GM12878 (cell line): ENCODE data around the gene TUBGCP3. TPM values are rescaled to one million over a fixed set of nuclear protein-coding genes. Genes with fewer than 3 reads are reported as not detected.

Source experiments
- ATAC-seq: fragments of 200-7000 bp; cut with Tn5 transposase; 3 replicates; pipeline ENCODE4 v1.9.1; 2020; ENCODE audit warnings: mild to moderate bottlenecking, moderate library complexity
- BruUV-seq: library from RNA; stranded (reverse); fragments of 400-500 nt; replicated peaks from 2 replicates; lab custom pipeline; 2021; lab: Mats Ljungman, UMichigan
- CTCF ChIA-PET: fragments of 300-600 bp; sonication (Branson Sonifier 250); formaldehyde crosslinking; extraction: SDS; loops from one replicate; lab custom pipeline; 2021; ENCODE audit warnings: inconsistent platforms; lab: Yijun Ruan, JAX
- POLR2A ChIA-PET: fragments of 350-600 bp; formaldehyde crosslinking; extraction: SDS; loops from one replicate; lab custom pipeline; 2021; ENCODE audit warnings: inconsistent platforms; lab: Charles Lee
- RAD21 ChIA-PET: fragments of 300-600 bp; sonication (Branson Sonifier 250); formaldehyde crosslinking; loops from one replicate; lab custom pipeline; 2023; ENCODE audit warnings: antibody characterized with exemption; ENCODE audit not compliant: unreplicated experiment; lab: Charles Lee
- SMC1A ChIA-PET: fragments of 300-600 bp; sonication (Branson Sonifier 250); formaldehyde crosslinking; loops from one replicate; lab custom pipeline; 2023; ENCODE audit not compliant: unreplicated experiment, uncharacterized antibody; lab: Charles Lee
- DNase-seq: peaks from one replicate; pipeline ENCODE4 v3.0.0-alpha.2; 2011; ENCODE audit warnings: low read depth, low spot score
- FAIRE-seq: peaks from 3 replicates; lab custom pipeline; 2011; peaks lifted over from hg19 to GRCh38; lab: Jason Lieb, UNC
- H2AFZ ChIP-seq: 2 replicates; pipeline ENCODE4 v1.6.0; 2011; ENCODE audit warnings: low read depth, low read length, control low read depth; ENCODE audit not compliant: control insufficient read depth
- H3K27ac ChIP-seq: 2 replicates; pipeline ENCODE4 v1.5.1; 2011; ENCODE audit warnings: control low read depth; ENCODE audit not compliant: control insufficient read depth, insufficient read depth
- H3K27me3 ChIP-seq, 2 experiments: replicated peaks in 1 of 2; 2 replicates each; pipeline versions ENCODE4 v1.6.0 to v1.6.1; 2011; ENCODE audit warnings: low read length in 1 of 2; ENCODE audit not compliant: control insufficient read depth in 2 of 2, insufficient read depth in 2 of 2
- H3K36me3 ChIP-seq, 2 experiments: 2 replicates each; pipeline ENCODE4 v1.5.1; 2011; ENCODE audit warnings: low read length in 1 of 2; ENCODE audit not compliant: control insufficient read depth in 2 of 2, insufficient read depth in 2 of 2
- H3K4me1 ChIP-seq: 2 replicates; pipeline ENCODE4 v1.6.1; 2011; ENCODE audit warnings: mild to moderate bottlenecking, low read length, moderate library complexity, mixed read lengths; ENCODE audit not compliant: control insufficient read depth, insufficient read depth
- H3K4me2 ChIP-seq: 2 replicates; pipeline ENCODE4 v1.6.0; 2011; ENCODE audit warnings: control low read depth; ENCODE audit not compliant: control insufficient read depth, insufficient read depth
- H3K4me3 ChIP-seq: fragments of 200-600 bp; sonication (generic); 2 replicates; pipeline ENCODE4 v1.5.1; 2016
- H3K79me2 ChIP-seq: 2 replicates; pipeline ENCODE4 v1.6.0; 2011; ENCODE audit warnings: low read length; ENCODE audit not compliant: control insufficient read depth, insufficient read depth
- H3K9ac ChIP-seq: 2 replicates; pipeline ENCODE4 v1.8.0; 2011; ENCODE audit warnings: low read length, control low read depth, mixed read lengths; ENCODE audit not compliant: control insufficient read depth, insufficient read depth
- H3K9me3 ChIP-seq: replicated peaks from 3 replicates; pipeline ENCODE4 v1.5.1; 2011; ENCODE audit warnings: mild to moderate bottlenecking, low read length; ENCODE audit not compliant: control insufficient read depth, insufficient read depth
- H4K20me1 ChIP-seq: 2 replicates; pipeline ENCODE4 v1.6.0; 2011; ENCODE audit not compliant: control insufficient read depth, insufficient read depth
- BACH1 ChIP-seq: fragments of 450-650 bp; IDR thresholded peaks from 2 replicates; pipeline ENCODE4 v1.6.1; 2017; ENCODE audit warnings: mild to moderate bottlenecking, borderline replicate concordance
- BCL3 ChIP-seq: IDR thresholded peaks from 2 replicates; pipeline ENCODE4 v1.6.1; 2011; ENCODE audit warnings: borderline replicate concordance, low read depth, mild to moderate bottlenecking, moderate library complexity, low read length; ENCODE audit not compliant: insufficient read depth, poor library complexity, severe bottlenecking
- CBX5 ChIP-seq: sonication (generic); IDR thresholded peaks from 2 replicates; pipeline ENCODE4 v1.6.1; 2016; ENCODE audit warnings: low read depth, moderate library complexity, mild to moderate bottlenecking, inconsistent platforms
- ELK1 ChIP-seq: IDR thresholded peaks from 2 replicates; pipeline ENCODE4 v1.6.1; 2012; ENCODE audit warnings: low read depth, low read length, improper control_type of control experiment
- HDGF ChIP-seq: fragments of 450-650 bp; IDR thresholded peaks from 2 replicates; pipeline ENCODE4 v1.6.1; 2016; ENCODE audit warnings: antibody characterized with exemption
- MEF2B ChIP-seq: fragments of 450-650 bp; IDR thresholded peaks from 2 replicates; pipeline ENCODE4 v1.6.1; 2018; ENCODE audit warnings: mild to moderate bottlenecking, moderate library complexity; ENCODE audit not compliant: partially characterized antibody, poor library complexity, severe bottlenecking
- PAX8 ChIP-seq: fragments of 450-650 bp; IDR thresholded peaks from 2 replicates; pipeline ENCODE4 v1.6.1; 2017; ENCODE audit warnings: mild to moderate bottlenecking, moderate library complexity
- RCOR1 ChIP-seq: conservative IDR thresholded peaks from 2 replicates; pipeline ENCODE4 v1.6.1; 2012; ENCODE audit warnings: low read depth, low read length, improper control_type of control experiment
- SIN3A ChIP-seq: IDR thresholded peaks from 2 replicates; pipeline ENCODE4 v1.6.1; 2012; ENCODE audit warnings: low read depth, low read length, improper control_type of control experiment
- SMC3 ChIP-seq: IDR thresholded peaks from 2 replicates; pipeline ENCODE4 v1.6.1; 2011; ENCODE audit warnings: low read length, improper control_type of control experiment, borderline replicate concordance
- STAT3 ChIP-seq: IDR thresholded peaks from 2 replicates; pipeline ENCODE4 v1.6.1; 2011; ENCODE audit warnings: low read depth, low read length, improper control_type of control experiment
- TCF3 ChIP-seq: IDR thresholded peaks from 2 replicates; pipeline ENCODE4 v1.6.1; 2012; ENCODE audit warnings: low read depth, mild to moderate bottlenecking, low read length, borderline replicate concordance; ENCODE audit not compliant: insufficient read depth
- USF1 ChIP-seq: IDR thresholded peaks from 2 replicates; pipeline ENCODE4 v1.6.1; 2011; ENCODE audit warnings: borderline replicate concordance, low read depth, mild to moderate bottlenecking, moderate library complexity, mixed read lengths, low read length; ENCODE audit not compliant: insufficient read depth; ENCODE audit errors: extremely low read length
- ZNF217 ChIP-seq: fragments of 450-650 bp; IDR thresholded peaks from 2 replicates; pipeline ENCODE4 v1.6.1; 2017; ENCODE audit warnings: antibody characterized with exemption, mild to moderate bottlenecking
- ZNF622 ChIP-seq: fragments of 450-650 bp; IDR thresholded peaks from 2 replicates; pipeline ENCODE4 v1.6.1; 2017; ENCODE audit warnings: mild to moderate bottlenecking, inconsistent platforms
- ZSCAN29 ChIP-seq: fragments of 450-650 bp; IDR thresholded peaks from 2 replicates; pipeline ENCODE4 v1.6.1; 2017; ENCODE audit warnings: mild to moderate bottlenecking, moderate library complexity
- WGBS: methylation state at CpG from one replicate; pipeline ENCODE4 v1.1.6; 2016; ENCODE audit warnings: low lambda C conversion rate; ENCODE audit not compliant: insufficient replicate concordance, insufficient coverage; ENCODE audit errors: missing lambda C conversion rate; 5-methylcytosine and 5-hydroxymethylcytosine counted together
- in situ Hi-C: fragments of 300-500 bp; cut with MboI; formaldehyde crosslinking; loops from 9 replicates; pipeline ENCODE4 v1.14.3; 2018; ENCODE audit warnings: mixed read lengths
- intact Hi-C: fragments of 100-400 bp; cut with micrococcal nuclease; formaldehyde crosslinking; loops from one replicate; pipeline ENCODE4 v1.14.2; 2022; ENCODE audit not compliant: unreplicated experiment
- polyA plus RNA-seq, 11 experiments: library from polyadenylated mRNA; depleted of rRNA in 4 of 11; unstranded in 6 of 11; stranded (reverse) in 5 of 11; fragments of >200 nt; fragmentation: Nextera tagmentation in 4 of 11; fragmentation: Illumina TruSeq in 1 of 11; extraction: Ambion mirVana in 4 of 11; extraction: Trizol in 1 of 11; gene quantifications; 1 replicate in 1 of 11; 2 replicates in 10 of 11; pipeline versions ENCODE4 v1.2.1 to v1.2.3, GENCODE V29; 2011 to 2016; ENCODE audit warnings: inconsistent platforms in 2 of 11, missing spikeins in 2 of 11, low read depth in 1 of 11
- total RNA-seq, 4 experiments: library from RNA; depleted of rRNA in 3 of 4; stranded (reverse); fragments of >200 nt in 3 of 4; fragmentation: Illumina TruSeq in 1 of 4; extraction: Trizol in 1 of 4; gene quantifications; 2 replicates each; pipeline versions ENCODE4 v1.2.1 to v1.2.3, GENCODE V29; 2013 to 2021

Gene TUBGCP3
- total and polyA plus RNA-seq, 10 of the 15 experiments (the other 5 are each of a cell fraction or from before 2014, with no cell fraction given), result 4.0 to 34.0 (median 22.6) TPM

- Histone ChIP-seq H3K4me2 (no peak overlapping the region), H3K36me3 (no peaks in the 10 kb centered on the region), H3K79me2 (peaks cover 60% of the 10 kb centered on the region), H4K20me1 (no peaks in the 10 kb centered on the region; the same call in 1 of the 2 replicates), H3K9me3 (no peaks in the 10 kb centered on the region; the same call in 2 of the 3 replicates), H3K27me3 (no peaks in the 10 kb centered on the region), H3K27ac (no peak overlapping the region), H3K4me3 (no peak overlapping the region), H3K4me1 (peaks cover 14% of the 10 kb centered on the region), H3K9ac (no peak overlapping the region), H2AFZ (no peak overlapping the region)
- BruUV-seq, result no TSS peak
- intact Hi-C loops, result no loop called here
- ChIA-PET SMC1A (no interaction called here), RAD21 (interaction anchor here (1.3 to 1.4 kb wide), 2 partner anchors 10 to 15 kb away, joined by 4 read pairs; no protein-coding TSS in a partner anchor), CTCF (interaction anchor here (0.8 kb wide), 1 partner anchor 33 kb away, joined by 4 read pairs; no protein-coding TSS in a partner anchor), POLR2A (interaction anchor here (1.2 kb wide), 1 partner anchor 15 kb away, joined by 3 read pairs; no protein-coding TSS in a partner anchor)
- ATAC-seq, result no peak
- FAIRE-seq, result no peak
- in situ Hi-C loops, result no loop called here
- DNase-seq, result no peak
- WGBS, result 71% methylated on average over 2 of the region's 2 CpGs
- TF ChIP-seq ZNF217, result no peak
- no peak for TF ChIP-seq CBX5
- TF ChIP-seq BCL3, result no peak
- no peak for TF ChIP-seq ZSCAN29
- TF ChIP-seq TCF3, result no peak
- no peak for TF ChIP-seq USF1
- TF ChIP-seq BACH1, result no peak
- no peak for TF ChIP-seq PAX8
- TF ChIP-seq SMC3, result no peak
- no peak for TF ChIP-seq ZNF622
- no peak for TF ChIP-seq RCOR1
- no peak for TF ChIP-seq MEF2B
- no peak for TF ChIP-seq SIN3A
- no peak for TF ChIP-seq HDGF
- TF ChIP-seq ELK1, result no peak
- TF ChIP-seq STAT3, result no peak
Measured at GRCh38 chr13:112573710-112574109, 14.2 kb downstream of the TUBGCP3 start.
